ENCODE measurements around the gene JPT1.
A peak's percentile ranks its signal among the peaks of the same experiment; 100 is the strongest.
"Not testable (repeated sequence)": the region's sequence is repeated elsewhere in the genome, so short reads cannot be mapped to it uniquely, and the experiment has no call there.

JPT1 gene, protein sequence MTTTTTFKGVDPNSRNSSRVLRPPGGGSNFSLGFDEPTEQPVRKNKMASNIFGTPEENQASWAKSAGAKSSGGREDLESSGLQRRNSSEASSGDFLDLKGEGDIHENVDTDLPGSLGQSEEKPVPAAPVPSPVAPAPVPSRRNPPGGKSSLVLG

GRCh38 chr17:75154195-75155106, at the start of gene JPT1:
Gene JPT1, minus strand, starts transcription at chr17:75154512. Its CDS starts 115 bp downstream, at chr17:75154397.
- DNase-seq: peak; percentile 99 to 100

DNA sequence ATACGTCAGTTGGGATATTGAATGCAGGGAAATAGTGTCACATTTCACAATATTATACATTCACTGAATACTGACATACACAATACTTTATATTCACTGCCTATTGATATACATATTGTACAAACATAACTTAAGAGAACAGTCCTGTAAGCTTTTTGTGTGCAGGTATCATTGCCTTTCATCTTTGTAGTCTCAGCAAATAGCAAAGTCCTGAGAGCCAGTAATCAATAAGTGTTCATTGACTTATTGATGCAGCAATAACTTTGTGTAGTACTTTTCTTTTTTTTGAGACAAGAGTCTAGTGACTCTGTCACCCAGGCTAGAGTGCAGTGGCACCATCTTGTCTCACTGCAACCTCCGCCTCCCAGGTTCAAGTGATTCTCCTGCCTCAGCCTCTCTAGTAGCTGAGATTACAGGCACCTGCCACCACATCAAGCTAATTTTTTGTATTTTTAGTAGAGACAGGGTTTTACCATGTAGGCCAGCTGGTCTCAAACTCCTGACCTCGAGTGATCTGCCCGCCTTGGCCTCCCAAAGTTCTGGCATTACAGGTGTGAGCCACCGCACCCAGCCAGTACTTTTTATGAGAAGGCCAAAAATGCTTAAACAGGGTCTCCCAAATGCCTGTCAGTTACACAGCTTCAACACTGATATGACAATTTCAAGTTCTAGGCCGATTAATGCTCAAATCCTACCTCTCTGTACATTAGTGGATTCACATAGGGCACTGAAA, 45.7 kb upstream of the JPT1 start:
- DNase-seq: no peak

DNA sequence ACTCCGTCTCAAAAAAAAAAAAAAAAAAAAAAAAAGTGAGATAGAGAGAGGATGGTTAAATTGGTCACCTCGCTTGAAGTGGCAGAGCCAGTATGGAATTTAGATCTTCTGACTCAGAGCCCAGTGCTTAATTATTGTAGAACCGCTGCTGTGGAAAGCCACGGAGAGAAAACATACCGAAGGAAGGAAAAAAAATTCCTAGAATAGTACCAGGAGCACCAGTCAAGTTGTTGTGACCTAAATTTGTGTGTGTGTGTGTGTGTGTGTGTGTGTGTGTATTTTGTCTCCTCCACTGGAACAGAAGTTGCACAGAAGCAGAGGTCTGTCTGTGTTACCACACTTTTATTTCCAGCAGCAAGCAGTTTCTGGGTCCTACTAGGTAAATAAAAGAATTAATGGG, 40.6 kb upstream of the JPT1 start:
- no peak for DNase-seq

GRCh38 chr17:75191584-75191983, 37.3 kb upstream of the JPT1 start:
- DNase-seq: peak; percentile 21 to 27

GRCh38 chr17:75188614-75189013, 34.3 kb upstream of the JPT1 start:
- DNase-seq: no peak

- DNase-seq: no peak
These were observed 29.9 kb upstream of the JPT1 start for GRCh38 chr17:75183999-75184884.

DNA sequence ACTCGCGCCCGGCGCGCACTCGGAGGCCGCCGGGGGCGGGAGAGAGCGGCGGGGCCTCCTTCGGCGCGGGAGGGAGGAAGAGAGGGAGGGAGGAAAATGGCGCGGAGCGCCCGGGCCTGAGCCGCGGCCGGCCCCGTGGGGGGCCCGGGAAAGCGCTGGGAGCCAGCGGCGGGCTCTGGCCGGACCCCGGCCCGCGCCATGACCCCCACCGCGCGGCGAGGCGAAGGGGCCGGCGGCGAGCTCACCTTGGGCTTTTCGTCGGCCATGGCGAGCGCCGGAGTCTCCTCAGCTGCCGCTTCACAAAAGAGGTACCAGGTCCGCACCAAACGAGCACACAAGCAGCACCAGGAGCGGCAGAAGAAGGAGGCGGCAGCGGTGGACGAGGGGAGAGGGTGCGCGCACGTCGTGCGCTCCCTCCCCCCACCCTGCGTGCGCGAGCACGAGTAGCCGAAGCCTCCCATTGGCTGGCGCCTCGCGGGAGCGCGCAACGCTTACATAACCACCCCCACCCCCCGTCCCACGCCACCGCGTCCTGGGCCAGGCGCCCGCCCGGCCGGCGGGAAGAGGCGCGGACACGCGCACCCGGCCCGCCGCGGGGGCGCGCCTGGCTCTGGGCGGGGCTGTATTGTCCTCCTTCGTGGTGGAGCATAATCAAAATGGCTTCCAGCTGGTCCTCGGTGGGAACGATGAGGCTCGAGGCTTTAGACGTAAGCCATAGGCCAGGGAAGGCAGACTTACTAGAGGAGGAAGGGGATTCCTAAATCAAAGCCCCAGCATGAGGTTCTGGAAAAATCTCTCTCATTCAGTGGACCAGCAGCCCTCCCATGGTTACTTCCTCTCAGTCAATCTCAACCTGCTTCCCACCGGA, 28.5 kb upstream of the JPT1 start, which contains the start of gene SUMO2:
Gene SUMO2, minus strand, starts transcription at position 391 of the 868 bp plus-strand sequence. Its CDS starts 125 bp downstream, at position 266.
- peak; percentile 87 to 88 for DNase-seq

DNA sequence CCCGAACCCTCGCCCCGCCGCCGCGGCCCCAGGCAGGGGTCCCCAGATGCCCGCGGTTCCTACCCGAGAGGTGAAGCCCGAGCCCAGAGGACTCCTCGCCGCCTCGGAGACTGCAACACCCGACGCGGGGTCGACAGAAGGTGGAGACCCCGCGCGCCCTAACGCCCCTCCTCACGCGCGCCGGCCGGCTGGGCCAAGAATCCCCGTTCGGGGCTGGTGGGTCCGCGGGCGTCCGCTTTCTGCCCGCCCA, 27.9 kb upstream of the JPT1 start:
- no peak for DNase-seq

DNA sequence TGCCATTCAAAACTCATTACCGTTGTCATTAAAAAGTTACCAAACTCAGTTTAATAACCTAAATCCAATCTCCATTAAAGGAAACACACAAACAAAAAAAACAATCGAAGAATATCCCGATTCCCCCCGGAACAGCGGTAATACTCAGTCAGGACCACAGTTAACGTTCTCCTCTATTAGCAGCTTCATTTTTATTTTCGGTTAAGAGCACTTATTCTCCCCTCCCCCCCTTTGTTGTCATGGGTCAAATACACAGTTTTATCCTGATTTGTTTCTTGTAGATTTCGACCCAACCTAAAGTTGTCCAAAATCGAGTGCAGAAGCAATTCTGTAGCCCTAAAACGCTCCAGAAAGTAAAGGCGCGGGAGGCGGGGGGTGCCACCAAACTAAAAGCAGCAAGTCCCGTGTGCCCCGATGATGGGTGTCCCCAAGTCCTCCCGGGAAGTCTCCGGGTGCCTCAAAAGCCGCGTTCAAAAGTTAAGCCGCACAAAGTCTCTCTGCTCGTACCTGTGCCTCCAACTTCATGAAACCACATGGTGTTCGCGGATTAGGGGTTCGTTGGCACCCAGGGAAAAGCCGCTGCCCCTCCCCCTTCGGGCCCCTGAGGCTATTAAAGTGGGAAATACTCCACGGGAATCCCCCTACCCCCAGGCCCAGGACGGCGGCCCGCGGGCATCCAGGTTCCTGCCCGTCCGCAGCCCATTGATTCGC, 27.5 kb upstream of the JPT1 start:
- DNase-seq: peak; percentile 31 to 39

- no peak for DNase-seq
These were observed 26.8 kb upstream of the JPT1 start for GRCh38 chr17:75181110-75181509.

- no peak for DNase-seq
These were observed 24.1 kb upstream of the JPT1 start for GRCh38 chr17:75178453-75178852.

- no peak for DNase-seq
These were observed 22.3 kb upstream of the JPT1 start for GRCh38 chr17:75176625-75177024.

DNA sequence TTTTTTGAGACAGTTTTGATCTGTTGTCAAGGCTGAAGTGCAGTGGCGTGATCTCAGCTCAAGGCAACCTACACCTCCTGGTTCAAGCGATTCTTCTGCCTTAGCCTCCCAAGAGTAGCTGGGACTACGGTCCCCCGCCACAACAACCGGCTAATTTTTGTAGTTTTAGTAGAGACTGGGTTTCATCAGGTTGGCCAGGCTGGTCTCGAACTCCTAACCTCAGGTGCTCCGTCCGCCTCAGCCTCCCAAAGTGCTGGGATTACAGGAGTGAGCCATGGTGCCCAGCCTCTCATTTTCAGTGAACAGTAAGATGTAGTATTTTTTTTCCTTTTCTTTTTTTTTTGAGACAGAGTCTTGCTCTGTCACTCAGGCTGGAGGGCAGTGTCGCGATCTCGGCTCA, 20.7 kb upstream of the JPT1 start:
- DNase-seq: no peak

- DNase-seq: no peak
These were observed 19.2 kb upstream of the JPT1 start for GRCh38 chr17:75173526-75173925.

GRCh38 chr17:75168998-75169397, 14.7 kb upstream of the JPT1 start:
- no peak for DNase-seq

GRCh38 chr17:75164606-75165005, 10.3 kb upstream of the JPT1 start:
- DNase-seq: not testable (repeated sequence)

DNA sequence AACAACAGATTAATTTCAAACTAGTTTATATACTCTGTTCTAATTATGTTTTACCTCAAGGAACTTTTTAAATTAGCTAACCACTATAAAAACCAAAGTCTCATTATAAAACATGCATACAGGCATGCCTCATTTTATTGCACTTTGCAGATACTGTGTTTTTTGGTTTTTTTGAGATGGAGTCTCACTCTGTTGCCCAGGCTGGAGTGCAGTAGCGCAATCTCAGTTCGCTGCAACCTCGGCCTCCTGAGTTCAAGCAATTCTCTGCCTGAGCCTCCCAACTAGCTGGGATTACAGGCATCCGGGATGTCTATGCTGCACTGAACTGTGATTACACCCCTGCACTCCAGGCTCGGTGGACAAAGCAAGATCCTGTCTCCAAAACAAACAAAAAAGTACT, 8.8 kb upstream of the JPT1 start:
- no peak for DNase-seq

- DNase-seq: no peak
These were observed 5.9 kb upstream of the JPT1 start for GRCh38 chr17:75160211-75160610.

- no peak for DNase-seq
These were observed 5.1 kb upstream of the JPT1 start for GRCh38 chr17:75159196-75160031.

DNA sequence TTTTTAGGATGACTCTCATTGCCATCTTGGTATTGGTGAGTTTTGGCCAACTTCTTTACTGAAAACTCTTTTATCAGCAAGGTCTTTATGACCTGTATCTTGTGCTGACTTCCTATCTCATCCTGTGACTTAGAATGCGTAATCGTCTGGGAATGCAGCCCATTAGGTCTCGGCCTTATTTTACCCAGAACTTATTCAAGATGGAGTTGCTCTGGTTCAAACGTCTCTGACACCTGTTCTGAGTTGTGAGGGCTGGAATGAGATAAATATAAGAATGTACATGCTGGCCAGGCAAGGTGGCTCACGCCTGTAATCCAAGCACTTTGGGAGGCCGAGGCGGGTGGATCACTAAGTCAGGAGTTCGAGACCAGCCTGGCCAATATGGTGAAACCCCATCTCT, 4.2 kb upstream of the JPT1 start:
- not testable (repeated sequence) for DNase-seq

Data from AML-193 (cell line).